ENCODE results near the gene IFT52.

GRCh38 chr20:43669332-43669731, 78.6 kb downstream of the IFT52 start:
- TF ChIP-seq, protein P1, sequence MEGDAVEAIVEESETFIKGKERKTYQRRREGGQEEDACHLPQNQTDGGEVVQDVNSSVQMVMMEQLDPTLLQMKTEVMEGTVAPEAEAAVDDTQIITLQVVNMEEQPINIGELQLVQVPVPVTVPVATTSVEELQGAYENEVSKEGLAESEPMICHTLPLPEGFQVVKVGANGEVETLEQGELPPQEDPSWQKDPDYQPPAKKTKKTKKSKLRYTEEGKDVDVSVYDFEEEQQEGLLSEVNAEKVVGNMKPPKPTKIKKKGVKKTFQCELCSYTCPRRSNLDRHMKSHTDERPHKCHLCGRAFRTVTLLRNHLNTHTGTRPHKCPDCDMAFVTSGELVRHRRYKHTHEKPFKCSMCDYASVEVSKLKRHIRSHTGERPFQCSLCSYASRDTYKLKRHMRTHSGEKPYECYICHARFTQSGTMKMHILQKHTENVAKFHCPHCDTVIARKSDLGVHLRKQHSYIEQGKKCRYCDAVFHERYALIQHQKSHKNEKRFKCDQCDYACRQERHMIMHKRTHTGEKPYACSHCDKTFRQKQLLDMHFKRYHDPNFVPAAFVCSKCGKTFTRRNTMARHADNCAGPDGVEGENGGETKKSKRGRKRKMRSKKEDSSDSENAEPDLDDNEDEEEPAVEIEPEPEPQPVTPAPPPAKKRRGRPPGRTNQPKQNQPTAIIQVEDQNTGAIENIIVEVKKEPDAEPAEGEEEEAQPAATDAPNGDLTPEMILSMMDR (IDR thresholded peaks at IDR 0.05): no peak
- TF ChIP-seq POLR2A (IDR thresholded peaks at IDR 0.05) (no peak), POLR2AphosphoS5 (IDR thresholded peaks at IDR 0.05) (no peak)
